Activated gamma-delta T cell treated with anti-CD3 and anti-CD28 coated beads, Interleukin-2, amount 50 U/mL, for 16 hours (primary cell): Measurements from ENCODE around the gene TRIM2.

ENCODE experiments used
- DNase-seq: peaks from one replicate; pipeline ENCODE4 v3.0.0-alpha.2; 2020; ENCODE audit warnings: low read depth

Gene TRIM2

DNA sequence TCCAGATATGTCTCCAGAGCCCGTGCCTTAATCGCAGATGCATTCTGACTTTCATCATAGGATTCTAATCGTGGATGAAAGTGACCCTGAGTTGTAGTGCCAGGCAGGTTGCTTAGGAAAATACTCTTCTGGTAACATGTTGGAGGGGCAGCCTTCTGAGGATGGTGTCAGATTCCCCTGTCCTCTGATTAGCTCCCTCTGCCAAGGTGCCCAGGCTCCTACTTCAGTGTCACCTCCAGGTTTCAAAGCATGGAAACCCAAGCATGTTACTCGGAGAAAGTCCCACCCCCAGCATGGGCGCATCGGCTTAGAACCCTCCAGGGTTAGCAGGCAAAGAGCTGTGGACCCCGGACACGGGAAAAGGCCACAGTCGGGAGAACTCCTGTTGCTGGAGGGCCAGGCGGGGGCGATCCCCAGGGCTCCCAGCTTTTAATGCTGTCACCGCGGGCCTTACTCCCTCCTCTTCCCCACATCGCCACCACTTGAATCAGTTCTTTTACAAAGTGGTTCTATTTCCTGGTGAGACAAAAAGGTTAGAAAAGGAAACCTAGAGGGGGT, 44.5 kb downstream of the TRIM2 start:
- DNase-seq: no peak

GRCh38 chr4:153249199-153250041, 45.2 kb downstream of the TRIM2 start:
- DNase-seq: peak; percentile 62

GRCh38 chr4:153252122-153252521, 47.9 kb downstream of the TRIM2 start:
- no peak for DNase-seq

DNA sequence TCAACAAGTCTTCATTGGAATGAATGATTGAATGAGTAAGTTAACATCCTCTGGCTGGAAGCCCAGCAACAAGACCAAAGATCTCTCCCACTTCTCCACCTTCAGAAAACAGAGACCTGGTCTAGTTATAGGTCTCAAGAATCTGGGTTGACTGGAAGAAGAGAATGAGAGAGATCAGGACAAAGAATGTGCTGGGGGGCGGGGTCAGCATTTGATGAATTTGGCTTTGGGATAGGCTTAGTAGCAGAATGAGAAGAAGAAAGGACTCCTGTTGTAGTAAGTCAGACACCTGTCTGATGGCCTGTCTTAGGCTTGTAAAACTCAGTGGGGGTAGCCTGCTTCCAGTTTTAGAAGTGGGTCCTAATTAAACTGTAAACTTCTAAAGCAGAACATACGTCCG, 51.0 kb downstream of the TRIM2 start:
- no peak for DNase-seq

DNA sequence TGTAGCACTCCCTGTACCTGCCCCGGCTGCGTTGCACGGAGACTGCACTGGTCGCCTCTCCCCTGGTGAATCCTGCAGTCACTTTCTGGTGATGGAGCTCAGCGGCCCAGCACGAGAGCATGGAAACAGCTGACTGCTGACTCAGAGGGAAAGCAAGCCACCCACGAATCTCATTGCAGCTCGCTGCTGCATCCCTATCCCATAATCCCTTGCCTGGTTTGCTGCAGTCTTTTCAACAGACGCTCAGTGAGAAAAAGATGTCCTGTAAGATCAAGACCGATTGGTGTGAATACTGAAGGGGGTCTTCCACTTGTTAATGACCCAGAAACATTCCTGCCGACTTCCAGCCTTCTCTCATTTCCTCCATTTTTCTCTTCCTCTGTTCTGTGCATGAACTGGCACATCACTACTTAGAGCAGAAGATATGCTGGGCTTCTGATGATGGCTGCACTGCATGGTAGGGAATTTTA, 52.9 kb downstream of the TRIM2 start:
- DNase-seq: no peak

GRCh38 chr4:153257991-153258390, 53.7 kb downstream of the TRIM2 start:
- no peak for DNase-seq

GRCh38 chr4:153258750-153259149, 54.5 kb downstream of the TRIM2 start:
- no peak for DNase-seq

- DNase-seq: no peak
Observed at GRCh38 chr4:153259661-153260060, 55.4 kb downstream of the TRIM2 start.

DNA sequence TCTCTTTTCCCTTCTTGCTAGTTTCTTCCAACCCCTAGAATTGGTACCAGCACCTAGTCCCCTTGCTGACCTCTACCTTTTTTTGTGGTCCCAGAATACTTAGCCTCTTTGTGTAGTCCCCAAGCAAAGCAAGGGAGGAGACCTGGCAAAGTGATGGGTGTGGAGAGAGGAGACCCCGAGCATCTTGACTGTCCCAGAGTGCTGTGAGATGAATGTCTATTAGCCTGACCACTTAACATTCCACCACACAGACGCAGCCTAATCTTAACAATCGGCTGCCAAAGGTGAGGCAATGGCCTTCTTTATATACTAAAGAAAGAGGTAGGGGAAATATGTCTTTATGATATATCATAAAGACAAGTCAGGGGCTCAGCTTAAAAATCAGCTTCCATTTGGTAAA, 55.9 kb downstream of the TRIM2 start:
- no peak for DNase-seq

GRCh38 chr4:153260553-153261300, 56.5 kb downstream of the TRIM2 start:
- no peak for DNase-seq

GRCh38 chr4:153261461-153261860, 57.2 kb downstream of the TRIM2 start:
- DNase-seq: no peak

- no peak for DNase-seq
Observed at GRCh38 chr4:153261914-153262313, 57.7 kb downstream of the TRIM2 start.

DNA sequence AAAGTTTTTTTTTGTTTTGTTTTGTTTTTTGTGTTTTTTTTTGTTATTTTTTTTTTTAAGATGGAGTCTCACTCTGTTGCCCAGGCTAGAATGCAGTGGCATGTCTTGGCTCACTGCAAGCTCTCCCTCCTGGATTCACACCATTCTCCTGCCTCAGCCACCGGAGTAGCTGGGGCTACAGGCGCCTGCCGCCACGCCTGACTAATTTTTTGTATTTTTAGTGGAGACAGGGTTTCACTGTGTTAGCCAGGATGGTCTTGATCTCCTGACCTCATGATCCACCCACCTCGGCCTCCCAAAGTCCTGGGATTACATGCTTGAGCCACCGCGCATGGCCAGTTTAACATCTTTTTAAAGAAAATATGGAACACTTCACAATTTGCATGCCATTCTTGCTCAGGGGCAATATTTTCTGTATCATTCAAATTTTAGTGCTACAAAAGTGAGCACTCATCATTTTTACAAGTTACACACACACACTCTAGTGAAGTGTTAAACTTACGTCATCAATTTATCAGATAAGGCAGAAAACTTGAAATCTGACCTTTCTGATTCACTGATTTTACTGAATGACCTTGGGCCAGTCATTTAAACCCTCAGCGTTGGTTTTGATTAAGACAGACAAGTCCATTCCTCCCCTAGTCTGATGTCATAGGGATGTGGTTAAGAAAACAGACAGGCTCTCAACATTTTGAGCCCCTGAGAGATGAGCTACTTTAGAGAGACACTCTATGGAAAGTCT, 61.2 kb downstream of the TRIM2 start:
- no peak for DNase-seq

- no peak for DNase-seq
Observed at GRCh38 chr4:153266988-153267387, 62.7 kb downstream of the TRIM2 start.

DNA sequence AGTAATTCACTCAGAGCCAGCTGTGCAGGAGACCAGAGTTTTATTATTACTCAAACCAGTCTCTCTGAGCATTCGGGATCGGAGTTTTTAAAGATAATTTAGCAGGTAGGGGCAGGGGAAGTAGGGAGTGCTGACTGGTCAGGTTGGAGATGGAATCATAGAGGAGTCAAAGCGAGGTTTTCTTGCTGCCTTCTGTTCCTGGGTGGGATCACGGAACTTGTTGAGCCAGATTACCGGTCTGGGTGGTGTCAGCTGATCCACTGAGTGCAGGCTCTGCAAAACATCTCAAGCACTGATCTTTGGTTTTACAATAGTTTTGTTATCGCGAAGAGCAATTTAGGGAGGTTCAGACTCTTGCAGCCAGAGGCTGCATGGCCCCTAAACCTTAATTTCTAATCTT, 63.6 kb downstream of the TRIM2 start:
- no peak for DNase-seq

DNA sequence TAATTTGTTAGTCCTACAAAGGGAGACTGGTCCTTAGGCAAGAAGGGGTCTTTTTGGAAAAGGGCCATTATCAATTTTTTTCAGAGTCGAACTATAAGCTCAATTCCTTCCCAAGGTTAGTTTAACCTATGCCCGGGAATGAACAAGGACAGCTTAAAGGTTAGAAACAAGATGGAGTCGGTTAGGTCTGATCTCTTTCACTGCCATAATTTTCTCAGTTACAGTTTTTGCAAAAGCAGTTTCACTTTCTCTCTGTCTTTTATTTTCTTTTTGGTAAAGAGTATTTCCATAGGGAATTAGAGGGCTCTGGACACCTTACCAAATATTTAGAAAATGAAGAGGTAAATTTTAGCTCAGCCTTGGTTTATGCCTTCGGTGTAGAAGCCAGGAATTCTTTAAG, 64.1 kb downstream of the TRIM2 start:
- no peak for DNase-seq

DNA sequence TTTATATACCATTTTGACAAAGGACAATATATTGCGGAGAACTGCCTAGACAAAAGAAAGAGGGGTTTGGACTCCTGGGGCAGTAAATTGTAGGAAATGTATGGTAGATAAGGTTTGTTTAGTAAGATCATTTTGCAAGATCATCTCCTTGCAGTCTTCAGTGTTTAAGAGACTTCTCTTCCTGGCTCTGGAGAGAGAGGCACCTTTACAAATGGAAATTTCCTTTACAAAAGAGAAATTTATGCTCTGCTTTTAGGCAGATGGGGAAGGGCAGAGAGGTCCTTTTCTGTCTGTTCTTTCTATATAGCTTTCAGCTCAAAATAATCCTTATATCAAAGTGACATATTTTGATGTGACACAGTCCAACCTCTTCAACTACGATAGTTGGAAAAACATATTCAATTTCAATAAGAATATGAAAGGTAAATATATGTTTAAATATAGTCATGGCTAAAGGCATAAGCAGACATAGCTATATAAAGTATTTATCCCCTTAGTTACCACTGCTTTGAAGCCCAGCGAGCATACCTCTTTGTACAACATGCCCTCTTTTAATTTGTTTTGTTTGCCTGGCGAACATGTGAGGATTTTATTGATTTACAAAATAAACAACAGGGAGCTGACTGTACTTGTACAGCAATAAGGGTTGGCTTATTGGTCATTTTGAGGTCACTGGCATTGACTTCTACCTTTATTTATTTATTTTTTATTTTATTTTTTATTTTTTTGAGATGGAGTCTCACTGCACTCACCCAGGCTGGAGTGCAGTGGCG, 65.2 kb downstream of the TRIM2 start:
- no peak for DNase-seq

DNA sequence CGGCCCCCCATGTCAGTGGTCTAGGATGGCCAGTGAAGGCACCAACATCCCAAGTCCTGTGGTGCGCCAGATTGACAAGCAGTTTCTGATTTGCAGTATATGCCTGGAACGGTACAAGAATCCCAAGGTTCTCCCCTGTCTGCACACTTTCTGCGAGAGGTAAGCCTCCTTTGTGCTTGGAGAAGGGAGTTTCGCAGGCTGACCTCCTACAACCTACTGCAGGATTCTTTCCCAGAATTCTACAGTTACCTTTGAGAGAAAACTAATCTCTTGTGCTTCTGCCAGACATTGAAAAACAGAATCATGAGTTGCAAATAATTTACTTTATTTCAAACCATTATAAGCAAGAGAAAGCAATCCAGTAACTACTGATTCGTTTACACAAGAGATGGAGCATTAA, 66.1 kb downstream of the TRIM2 start:
- DNase-seq: no peak

- no peak for DNase-seq
Observed at GRCh38 chr4:153271820-153272219, 67.6 kb downstream of the TRIM2 start.

GRCh38 chr4:153273751-153274150, 69.5 kb downstream of the TRIM2 start:
- no peak for DNase-seq

DNA sequence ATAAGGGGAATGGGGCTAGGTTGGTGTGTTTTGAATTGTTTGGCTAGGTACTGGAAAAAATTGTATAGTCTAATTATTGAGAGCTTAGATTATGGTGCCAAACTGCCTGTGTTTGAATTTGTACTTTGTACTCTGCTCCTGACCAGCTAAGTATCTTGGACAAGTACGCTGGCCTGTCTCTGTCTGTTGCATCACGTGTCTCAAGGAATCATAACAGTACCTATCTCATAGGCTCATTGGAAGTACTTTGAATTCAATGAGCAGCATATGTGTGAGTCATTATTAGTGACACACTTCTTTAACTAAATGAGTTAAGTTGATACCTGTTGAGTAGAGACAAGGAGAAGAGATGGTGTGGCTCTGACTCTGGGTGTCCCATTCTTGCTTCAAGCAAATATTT, 70.7 kb downstream of the TRIM2 start:
- DNase-seq: no peak
